Measurements from ENCODE around the gene TPRX1.

DNA sequence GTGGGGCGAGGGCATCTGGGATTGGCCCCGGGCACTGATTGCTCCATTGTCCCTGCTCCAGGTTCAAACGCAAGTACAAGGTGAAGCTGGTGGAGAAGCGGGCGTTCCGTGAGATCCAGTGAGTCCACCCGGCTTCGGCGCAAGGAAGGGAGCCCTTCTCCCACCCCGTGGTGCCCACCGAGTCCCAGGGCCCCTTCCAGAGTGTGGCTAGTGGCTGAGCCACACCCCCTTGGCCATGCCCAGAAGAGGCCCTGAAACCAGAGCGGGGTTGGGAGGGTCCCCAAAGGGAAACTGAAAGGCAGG, 47.8 kb downstream of the TPRX1 start:
- no peak for TF ChIP-seq POLR2A (IDR thresholded peaks at IDR 0.05)
- TF ChIP-seq, protein P1, sequence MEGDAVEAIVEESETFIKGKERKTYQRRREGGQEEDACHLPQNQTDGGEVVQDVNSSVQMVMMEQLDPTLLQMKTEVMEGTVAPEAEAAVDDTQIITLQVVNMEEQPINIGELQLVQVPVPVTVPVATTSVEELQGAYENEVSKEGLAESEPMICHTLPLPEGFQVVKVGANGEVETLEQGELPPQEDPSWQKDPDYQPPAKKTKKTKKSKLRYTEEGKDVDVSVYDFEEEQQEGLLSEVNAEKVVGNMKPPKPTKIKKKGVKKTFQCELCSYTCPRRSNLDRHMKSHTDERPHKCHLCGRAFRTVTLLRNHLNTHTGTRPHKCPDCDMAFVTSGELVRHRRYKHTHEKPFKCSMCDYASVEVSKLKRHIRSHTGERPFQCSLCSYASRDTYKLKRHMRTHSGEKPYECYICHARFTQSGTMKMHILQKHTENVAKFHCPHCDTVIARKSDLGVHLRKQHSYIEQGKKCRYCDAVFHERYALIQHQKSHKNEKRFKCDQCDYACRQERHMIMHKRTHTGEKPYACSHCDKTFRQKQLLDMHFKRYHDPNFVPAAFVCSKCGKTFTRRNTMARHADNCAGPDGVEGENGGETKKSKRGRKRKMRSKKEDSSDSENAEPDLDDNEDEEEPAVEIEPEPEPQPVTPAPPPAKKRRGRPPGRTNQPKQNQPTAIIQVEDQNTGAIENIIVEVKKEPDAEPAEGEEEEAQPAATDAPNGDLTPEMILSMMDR (IDR thresholded peaks at IDR 0.05): no peak

Measured in uterus (tissue), 2 donors.